Endometrial microvascular endothelial cells (primary cell): ENCODE data around the gene BZW1. TPM values are rescaled to one million over a fixed set of nuclear protein-coding genes. Genes with fewer than 3 reads are reported as not detected.

ENCODE experiments used
- in situ Hi-C: cut with HindIII; loops from 2 replicates; pipeline ENCODE4 v1.10.0; 2017; ENCODE audit warnings: low sequenced_read_pairs, low pct_unique_long_range_greater_than_20kb; ENCODE audit errors: inconsistent ontology term
- total RNA-seq: library from RNA; depleted of rRNA; stranded (reverse); fragments of >200 nt; gene quantifications from one replicate; pipeline ENCODE4 v1.2.3, GENCODE V29; 2015; ENCODE audit errors: inconsistent ontology term

BZW1 gene
- total RNA-seq, result 578 TPM

GRCh38 chr2:200811333-200812121 is at the start of gene BZW1:
BZW1 (plus strand) TSS chr2:200811910; CDS start chr2:200813218, 1,308 bp downstream.
- in situ Hi-C loops, result no loop called here

GRCh38 chr2:200762127-200762526 is 49.6 kb upstream of the BZW1 start:
- in situ Hi-C loops, result no loop called here

DNA sequence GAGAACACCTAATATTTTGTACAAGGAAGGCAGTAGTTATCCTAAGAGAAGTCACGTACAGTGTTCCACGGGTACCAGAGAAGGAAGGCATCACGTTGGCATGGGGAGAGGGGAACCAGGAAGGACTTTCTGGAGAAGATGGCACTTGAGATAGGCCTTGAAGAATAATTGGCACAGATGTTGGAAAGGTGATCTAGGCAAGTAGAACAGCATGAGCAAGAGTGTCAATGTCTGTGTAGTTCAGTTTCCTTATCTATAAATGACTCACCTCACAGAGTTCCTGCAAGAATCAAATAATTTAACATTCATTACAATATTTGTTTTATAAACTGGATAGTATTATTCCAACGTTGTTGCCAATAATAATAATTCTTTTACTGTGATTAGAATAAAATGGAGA is 48.3 kb upstream of the BZW1 start:
- in situ Hi-C loops, result no loop called here

DNA sequence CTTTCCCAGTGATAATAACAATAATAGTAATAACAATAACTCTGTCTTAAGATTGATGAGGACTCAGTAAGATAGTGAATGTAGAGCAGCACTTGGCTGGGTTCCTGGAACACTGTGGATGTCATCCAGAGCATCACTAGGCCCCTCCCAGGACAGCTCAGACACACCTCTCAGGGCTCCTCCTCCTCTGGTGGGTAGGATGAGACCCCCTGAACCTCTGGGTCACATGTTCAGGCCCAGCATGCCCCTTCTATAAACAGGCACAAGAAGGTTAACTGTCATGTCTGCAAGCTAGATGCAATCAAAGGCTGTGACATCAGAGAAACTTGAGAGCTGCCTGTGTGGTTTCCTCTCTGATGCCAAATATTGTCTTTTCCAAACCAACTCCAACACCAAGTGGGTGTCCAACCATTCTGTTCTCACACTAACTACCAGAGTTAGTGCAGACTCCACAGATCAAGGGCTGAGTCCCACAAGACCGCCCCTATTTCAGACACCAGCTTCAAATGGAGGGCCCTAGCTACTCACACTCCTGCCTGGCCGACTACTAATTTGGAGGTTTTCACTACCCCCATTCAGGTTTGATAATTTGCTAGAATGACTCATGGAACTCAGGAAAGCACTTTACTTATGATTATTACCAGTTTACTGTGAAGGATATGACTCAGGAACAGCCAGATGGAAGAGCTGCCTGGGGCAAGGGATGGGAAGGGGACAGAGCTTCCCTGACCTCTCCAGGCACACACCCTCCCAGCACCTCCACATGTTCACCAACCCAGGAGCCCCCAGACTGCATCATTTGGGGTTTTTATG is 46.4 kb upstream of the BZW1 start:
- in situ Hi-C loops, result no loop called here

GRCh38 chr2:200765995-200766660 is 45.6 kb upstream of the BZW1 start:
- in situ Hi-C loops, result no loop called here

GRCh38 chr2:200767111-200767885 is 44.4 kb upstream of the BZW1 start:
- in situ Hi-C loops, result no loop called here

GRCh38 chr2:200770847-200771246 is 40.9 kb upstream of the BZW1 start:
- in situ Hi-C loops, result no loop called here

DNA sequence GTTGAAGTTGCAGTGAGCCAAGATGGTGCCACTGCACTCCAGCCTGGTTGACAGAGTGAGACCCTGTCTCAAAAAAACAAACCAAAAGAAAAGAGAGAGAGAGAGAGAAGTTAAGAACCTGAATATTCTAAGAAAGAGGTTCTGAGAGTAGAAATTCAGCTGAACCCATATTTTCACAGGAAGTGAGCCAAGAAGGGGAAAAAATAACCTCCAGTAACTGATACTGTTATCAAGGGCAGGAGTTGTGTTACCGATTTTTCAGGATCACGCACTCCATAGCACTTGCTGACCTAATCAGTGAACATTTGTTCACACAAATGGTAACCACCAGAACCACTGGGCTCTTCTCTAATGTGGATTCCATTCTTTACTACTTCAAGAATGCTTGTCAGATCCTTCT is 39.1 kb upstream of the BZW1 start:
- in situ Hi-C loops, result no loop called here

DNA sequence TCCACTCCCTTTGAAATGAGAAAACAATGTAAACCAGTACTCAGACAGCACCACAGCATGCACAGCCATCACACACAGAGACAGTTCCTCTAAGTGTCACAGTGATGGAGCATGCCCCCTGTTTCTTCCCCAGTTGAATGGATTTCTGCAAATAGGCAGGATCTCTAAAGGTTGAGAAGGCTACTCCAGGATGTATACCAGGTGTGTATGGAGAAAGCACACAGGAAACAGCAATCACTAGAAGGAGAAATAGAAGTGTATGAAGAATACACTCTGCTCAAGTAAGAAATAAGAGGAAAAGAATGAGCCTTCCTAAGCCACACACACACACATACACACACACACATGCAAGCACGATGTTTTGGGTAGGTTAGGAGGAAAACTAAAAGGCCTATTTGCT is 38.6 kb upstream of the BZW1 start:
- in situ Hi-C loops, result no loop called here

DNA sequence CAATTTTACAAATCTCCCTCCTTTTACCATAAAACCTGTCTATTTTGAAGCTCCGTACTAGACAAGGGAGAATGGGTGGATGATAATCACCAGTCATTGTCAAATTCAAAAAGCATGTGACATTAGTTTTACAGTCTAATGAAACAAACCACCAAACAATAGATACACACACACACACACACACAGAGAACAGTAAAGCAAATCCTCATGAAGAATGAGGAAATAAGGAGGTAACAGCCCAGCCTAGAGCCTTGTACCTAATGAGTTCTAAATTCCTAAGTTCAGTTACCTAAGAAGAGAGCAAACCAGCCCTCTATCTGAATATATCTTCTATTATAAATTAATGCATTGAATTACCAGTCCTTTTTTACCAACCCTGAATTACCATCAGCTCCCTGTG is 36.8 kb upstream of the BZW1 start:
- in situ Hi-C loops, result no loop called here

DNA sequence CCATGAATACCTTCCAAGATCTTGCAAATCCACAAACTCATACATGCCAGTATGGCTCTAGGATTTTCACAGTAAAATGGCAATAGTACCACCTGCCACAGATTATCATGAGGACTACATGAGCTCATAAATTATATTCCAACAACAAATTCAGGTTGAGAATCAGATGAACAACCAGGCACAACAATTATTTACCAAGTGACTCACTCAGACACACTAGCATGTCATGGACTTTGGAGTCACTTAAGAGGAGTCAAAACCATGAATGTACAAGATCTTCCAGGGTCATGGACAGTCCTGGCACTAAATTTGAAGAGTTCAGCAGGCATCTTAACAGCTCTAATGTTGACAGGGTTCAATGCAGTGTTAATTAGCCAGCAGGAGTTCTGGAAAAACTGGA is 34.4 kb upstream of the BZW1 start:
- in situ Hi-C loops, result no loop called here

DNA sequence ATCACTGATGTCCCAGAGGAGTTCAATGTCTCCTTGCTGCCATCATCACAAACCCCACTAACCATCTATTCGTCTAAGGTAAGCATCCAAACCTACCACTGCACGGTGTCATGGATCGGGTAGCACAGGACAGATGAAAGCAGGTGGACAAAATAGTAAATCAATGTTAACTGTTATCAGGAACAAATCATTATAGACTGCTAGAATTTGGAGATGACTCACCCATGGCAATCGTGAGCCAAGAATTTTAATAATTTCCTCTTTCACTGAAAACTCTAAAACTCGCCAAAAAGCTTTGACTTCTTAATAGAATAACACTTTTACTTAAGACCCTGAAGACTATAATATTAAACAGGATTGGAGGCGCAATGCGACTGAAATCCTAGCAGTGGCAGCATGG is 33.7 kb upstream of the BZW1 start:
- in situ Hi-C loops, result no loop called here

DNA sequence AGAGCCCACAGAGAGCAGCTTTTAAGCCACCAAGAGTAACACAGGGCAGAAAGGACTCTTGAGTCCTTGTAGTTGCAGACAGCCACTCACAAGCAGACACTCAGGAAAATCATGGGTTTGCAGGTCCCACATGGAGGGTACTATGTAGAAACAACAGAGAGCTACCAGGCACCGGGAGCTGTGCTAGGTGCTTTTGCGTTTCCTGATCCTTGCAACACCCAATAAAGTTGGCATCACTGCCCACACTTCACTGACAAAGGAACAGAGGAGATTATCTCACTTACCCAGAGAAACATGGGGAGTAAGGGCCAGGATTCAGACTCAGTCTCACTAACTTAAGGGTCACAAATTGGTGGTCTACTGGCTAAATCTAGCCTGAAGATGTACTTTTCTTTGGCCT is 32.5 kb upstream of the BZW1 start:
- in situ Hi-C loops, result no loop called here

GRCh38 chr2:200781616-200782015 is 30.1 kb upstream of the BZW1 start:
- in situ Hi-C loops, result no loop called here

DNA sequence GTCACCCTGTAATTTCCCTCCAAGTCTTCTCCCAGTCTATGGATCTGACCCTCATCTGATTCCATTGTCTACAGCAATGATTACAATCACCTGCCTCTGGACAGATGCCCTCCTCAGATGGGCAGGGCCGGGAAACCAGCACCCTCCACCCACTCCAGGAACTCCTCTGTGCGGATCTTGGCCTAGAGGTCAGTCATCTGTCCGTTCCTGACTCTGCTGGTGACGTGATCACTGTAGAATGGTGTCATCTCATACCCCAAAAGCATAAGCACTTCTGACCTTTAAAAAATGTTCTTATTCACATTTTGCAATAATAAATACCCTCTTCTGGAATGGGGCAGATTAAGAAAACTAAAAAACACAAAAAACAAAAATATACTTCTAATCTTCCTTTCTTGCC is 29.5 kb upstream of the BZW1 start:
- in situ Hi-C loops, result no loop called here

DNA sequence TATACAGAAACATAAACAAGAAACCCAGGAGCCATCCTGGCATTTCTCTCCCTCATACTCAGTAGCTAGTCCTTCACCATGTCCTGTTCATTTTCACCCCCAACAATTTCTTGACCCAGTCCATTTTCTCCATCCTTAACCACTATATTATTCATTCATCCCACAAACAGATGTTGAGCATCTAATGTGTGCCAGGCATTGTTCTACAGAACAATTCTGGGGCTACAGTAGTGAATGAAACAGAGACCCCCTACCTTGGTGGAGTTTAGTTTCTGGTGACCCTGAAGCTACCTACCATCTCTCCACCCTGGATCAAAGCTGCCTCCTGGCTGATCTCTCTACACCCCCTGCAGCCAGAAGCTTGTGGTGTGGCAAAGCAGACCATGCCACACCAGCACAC is 27.5 kb upstream of the BZW1 start:
- in situ Hi-C loops, result no loop called here

- in situ Hi-C loops, result no loop called here
Observed at GRCh38 chr2:200786423-200786822, 25.3 kb upstream of the BZW1 start.

DNA sequence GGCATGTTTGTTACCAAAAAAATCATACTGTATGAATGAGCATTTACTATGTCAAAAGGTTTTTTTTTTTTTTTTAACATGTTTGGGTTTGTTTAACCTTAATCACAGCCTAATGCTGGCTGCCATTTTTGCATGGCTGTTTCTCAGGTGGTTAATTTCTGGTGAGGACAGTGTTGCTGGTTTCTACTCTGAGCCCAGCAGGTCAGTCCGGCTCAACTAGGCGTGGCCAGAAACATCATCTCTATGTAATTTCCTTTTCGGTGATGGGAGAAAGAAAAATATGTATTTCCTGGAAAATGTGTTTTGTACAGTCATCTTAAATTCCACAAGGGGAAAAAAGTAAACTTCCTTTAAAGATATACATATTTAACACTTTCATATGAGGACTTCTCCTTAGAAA is 24.9 kb upstream of the BZW1 start:
- in situ Hi-C loops, result no loop called here
